Hypothalamus (tissue), 51 donors: ENCODE measurements around the gene KRTAP12-2.
"Not testable (repeated sequence)": the region's sequence is repeated elsewhere in the genome, so short reads cannot be mapped to it uniquely, and the experiment has no call there.

Experiments
- DNase-seq, 51 donors: peaks; one replicate each; lab custom pipeline; 2025; lab: John Stamatoyannopoulos, UW

Gene KRTAP12-2

DNA sequence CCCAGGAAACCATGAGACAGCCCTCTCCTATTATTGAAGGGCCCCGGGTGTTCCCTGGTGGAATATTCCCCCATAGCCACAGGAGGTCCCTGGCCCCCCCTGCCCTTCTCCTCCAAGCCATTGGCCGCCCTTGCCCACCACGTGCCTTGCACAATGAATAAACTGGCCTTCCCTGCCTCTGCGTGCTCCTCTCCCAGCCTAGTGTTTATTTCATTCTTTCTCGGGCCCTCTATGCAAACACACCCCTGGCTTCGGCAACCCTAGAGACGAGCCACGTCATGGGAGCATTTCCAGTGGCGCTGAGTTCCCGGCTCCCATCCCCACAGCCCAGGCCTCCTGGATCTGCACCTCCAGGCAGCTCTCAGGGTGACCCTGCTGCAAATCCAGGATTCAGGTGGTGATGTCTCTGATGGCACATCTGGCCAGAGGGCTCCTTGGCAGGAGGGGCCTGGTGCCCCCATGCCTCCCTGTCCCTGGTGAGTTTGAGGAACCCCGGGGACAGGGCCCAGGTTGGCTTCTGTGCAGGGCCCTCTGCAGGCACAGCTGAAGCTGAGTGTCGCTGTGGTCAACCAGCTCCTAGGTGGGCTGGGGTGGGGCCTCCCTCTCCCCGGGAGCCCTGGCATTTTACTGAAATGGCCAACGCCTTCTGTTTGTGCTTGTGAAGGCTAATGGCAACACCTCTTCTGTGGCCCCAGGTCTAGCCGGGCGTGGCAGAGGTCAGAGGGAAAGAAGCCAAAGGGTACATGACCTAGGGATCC lies 36.4 kb upstream of the KRTAP12-2 start:
- DNase-seq = no peak

DNA sequence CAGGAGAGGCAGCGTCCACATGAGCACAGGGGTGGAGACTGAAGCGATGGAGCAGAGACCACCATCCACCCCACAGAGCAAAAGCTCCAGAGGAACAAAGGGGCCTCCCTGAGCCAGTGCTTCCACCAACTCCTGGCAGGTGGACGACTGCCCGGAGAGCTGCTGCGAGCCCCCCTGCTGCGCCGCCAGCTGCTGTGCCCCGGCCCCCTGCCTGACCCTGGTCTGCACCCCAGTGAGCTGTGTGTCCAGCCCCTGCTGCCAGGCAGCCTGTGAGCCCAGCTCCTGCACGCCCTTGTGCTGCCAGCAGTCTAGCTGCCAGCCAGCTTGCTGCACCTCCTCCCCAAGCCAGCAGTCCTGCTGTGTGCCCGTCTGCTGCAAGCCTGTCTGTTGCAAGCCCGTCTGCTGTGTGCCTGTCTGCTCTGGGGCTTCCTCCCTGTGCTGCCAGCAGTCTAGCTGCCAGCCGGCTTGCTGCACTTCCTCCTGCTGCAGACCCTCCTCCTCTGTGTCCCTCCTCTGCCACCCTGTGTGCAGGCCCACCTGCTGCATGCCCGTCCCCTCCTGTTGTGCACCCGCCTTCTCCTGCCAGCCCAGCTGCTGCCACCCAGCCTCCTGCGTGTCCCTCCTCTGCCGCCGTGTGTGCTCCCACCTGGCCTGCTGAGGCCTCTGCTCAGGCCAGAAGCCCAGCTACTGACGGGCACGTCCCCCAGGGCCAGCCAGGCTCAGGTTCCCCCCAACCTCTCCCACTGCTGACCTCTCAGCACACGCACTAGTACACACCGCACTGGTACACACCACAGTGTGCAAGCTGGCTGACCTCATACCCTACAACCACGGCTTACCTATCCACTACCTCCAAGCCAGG lies 35.6 kb upstream of the KRTAP12-2 start:
- DNase-seq = no peak

DNA sequence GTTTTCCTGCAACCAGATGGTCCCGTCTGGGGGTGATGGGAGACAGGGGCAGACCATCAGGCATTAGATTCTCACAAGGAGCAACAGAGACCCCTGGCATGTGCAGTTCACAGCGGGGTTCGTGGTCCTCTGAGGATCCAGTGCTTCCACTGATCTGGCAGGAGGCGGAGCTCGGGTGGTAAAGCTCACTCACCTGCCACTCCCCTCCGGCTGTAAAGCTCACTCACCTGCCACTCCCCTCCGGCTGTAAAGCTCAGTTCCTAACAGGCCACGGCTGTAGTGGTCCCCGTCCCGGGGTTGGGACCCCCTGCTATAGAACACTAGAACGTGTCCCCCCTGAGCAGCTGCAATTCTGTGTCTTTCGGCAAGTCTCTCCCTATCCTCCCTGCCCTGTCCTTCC lies 34.8 kb upstream of the KRTAP12-2 start:
- DNase-seq = no peak

DNA sequence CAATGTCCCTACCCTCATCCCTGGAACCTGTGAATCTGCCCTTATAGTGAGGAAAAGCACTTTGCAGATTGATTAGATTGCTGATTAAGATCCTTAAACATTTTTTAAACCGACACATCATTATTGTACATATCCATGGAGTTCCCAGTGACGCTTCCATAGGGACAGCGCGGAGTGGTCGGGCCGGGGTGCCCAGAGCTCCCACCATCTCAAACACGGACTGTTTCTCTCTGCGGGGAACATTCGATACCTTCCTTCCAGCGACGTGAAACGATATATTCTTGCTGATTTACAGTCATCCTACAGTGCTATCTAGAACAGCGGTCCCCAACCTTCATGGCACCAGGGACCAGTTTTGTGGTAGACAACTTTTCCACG lies 34.3 kb upstream of the KRTAP12-2 start:
- no peak for DNase-seq

DNA sequence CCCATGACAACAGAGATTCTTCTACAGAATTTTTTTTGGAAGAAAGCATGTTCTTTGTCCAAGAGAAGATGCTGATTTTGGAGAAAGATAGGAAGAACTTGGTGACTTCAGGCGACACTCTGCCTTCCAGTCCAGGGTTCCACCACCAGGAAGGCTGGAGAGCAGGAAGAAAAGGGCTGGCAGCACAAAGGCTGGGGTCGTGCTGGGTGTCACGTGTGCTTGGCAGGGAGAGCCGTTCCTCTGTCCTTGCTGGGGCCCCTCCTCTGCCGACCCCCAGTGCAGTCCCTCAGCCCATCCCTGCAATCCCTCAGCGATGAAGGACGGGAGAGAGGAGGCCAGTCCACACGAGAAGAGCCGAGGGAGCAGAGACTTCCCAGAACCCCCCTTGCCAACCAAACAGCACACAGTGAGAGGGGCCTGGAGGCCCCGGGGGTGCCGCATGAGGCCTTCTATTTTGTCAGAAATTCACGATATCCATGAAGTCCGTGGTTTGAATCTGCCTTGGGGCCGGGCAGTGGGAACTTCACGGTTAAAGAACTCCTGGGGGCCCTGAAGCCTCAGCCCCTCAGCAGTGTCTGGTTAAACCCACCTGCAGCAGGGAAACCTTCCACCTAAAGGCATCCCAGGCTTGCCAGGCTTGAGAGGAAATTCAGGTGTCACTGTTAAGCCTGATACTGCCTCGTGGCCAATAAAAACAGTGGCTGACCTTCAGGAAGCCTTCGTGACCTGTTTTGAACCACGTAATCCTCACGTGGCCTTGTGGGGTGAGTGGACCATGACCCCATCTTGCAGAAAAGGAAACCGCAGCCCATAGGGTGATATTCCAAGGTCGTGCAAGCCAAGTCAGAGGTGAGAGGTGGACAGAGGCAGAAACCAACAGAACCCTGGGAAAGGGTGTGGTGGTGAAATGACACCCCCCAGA lies 33.6 kb upstream of the KRTAP12-2 start:
- no peak for DNase-seq

DNA sequence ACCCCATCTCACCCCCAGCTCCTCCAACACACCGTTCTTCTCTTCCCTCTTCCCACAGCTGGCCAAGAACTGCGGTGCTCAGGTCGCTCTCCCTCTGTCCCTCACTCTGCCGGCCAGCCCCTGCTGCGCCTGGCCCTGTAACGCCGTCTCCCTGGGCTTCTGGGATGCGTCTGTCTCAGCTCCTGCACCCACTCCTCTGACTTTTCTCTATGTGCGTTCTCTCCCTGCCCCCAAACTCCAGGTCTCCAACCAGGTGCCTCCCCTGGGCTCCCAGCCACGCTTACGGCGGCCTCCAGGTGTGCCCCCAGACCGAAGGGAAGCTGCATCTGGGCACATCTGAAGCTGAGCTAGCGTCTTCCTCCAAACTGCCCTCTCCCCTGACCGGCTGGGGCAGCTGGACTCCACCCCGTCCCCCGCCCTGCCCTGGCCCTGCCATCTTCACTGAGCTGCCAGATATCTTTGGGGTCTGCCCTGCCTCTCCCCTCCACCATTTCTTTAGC lies 32.8 kb upstream of the KRTAP12-2 start:
- no peak for DNase-seq

DNA sequence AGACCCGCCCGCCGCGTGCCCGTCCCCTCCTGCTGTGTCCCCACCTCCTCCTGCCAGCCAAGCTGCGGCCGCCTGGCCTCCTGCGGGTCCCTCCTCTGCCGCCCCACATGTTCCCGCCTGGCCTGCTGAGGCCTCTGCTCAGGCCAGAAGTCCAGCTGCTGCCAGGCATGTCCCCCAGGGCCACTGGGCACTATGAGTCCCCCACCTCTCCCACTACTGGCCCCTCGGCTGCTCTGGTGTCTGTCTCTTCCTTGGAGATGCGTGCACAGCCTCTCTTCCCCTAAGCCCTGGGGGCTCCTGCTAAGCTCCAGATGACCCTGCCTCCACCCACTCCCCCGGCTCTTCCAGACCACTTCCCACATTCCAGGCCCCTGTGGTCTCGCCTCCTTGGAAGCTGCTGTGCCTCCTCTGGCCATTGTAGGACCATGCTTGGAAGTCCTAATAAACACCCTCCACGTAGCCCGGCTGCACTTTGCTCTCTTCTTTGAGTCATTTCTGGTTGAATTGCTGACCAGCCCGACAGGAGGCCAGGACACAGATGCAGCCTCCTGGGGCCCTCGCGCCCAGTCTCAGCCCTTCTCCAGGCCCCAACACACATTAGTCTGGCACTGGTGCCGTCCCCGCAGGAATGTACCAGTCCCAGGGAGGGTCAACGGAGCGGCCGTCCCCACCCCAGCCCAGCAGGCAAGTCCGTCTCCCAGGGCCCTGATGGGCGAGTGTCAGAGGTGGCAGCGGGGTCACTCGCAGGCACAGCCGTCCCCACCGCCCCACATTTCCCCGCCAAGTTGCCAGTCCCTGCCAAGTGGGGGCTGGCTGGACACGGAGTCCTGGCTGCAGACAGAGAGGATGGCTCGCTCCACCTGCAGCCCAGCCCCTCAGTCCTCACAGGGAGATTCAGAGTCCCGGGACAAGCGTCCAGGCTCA lies 31.3 kb upstream of the KRTAP12-2 start:
- no peak for DNase-seq

DNA sequence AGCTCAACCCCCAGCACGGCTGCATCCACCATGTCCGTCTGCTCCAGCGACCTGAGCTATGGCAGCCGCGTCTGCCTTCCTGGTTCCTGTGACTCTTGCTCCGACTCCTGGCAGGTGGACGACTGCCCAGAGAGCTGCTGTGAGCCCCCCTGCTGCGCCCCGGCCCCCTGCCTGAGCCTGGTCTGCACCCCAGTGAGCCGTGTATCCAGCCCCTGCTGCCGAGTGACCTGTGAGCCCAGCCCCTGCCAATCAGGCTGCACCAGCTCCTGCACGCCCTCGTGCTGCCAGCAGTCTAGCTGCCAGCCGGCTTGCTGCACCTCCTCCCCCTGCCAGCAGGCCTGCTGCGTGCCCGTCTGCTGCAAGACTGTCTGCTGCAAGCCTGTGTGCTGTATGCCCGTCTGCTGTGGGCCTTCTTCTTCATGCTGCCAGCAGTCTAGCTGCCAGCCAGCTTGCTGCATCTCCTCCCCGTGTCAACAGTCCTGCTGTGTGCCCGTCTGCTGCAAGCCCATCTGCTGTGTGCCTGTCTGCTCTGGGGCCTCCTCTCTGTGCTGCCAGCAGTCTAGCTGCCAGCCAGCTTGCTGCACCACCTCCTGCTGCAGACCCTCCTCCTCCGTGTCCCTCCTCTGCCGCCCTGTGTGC lies 30.6 kb upstream of the KRTAP12-2 start, which contains the start of gene KRTAP10-12:
KRTAP10-12 (plus strand) TSS at position 1 of the 639 bp plus-strand sequence; CDS start at position 31, 30 bp downstream.
- DNase-seq = not testable (repeated sequence)

DNA sequence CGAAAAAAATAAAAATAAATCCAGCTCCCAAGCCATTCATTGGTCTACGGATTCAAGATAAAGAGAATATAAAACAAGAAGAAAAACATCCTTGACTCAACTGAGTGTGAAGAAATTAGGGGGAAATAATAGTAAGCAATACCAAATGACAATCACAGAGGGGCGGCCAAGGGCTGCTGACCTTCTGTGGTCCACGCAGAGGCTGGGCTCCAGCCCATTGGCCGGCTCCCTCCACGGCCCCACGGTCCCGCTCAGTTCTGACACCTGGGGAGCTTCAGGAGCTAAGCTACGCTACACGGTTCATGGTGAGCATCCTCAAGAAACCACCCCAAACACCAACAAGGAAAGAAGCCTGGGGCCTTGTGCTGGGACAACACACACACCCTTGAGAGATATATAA lies 29.8 kb upstream of the KRTAP12-2 start:
- no peak for DNase-seq

DNA sequence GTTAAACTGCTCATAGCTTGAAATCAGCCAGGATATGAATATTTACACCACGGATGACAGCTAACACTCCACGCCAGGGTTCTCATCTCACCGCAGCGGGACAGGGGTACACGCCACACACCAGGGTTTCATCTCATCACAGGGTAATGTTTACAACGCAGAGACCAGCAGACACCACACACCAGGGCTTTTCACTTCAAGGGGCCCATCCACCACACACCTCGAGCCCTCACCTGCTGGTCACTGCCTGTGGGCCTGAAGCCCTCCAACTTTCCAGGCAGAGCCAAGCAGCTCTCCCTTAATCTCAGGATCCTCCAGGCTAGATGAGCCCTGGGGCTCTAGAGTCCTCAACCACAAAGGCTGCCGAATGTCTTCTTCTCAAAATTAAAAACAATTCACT lies 28.9 kb upstream of the KRTAP12-2 start:
- no peak for DNase-seq

DNA sequence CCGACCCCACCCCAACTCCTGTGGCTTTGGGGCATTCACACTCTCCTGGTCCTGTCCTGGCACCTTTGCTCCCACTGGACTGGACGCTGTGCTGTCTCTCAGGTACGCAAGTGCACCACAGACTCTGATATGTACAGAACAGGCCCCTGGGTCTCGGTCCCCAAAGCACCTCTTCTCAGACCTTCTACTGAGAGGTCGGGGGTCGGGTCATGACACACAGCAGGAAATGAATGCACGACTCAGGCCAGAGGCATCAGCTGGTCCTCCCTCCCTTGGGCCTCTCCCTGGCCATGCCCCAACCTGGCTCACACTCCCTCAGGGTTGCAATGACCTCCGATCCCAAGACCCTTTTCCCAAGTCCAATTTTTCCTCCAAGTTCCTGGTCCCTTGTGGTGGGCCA lies 28.5 kb upstream of the KRTAP12-2 start:
- no peak for DNase-seq

DNA sequence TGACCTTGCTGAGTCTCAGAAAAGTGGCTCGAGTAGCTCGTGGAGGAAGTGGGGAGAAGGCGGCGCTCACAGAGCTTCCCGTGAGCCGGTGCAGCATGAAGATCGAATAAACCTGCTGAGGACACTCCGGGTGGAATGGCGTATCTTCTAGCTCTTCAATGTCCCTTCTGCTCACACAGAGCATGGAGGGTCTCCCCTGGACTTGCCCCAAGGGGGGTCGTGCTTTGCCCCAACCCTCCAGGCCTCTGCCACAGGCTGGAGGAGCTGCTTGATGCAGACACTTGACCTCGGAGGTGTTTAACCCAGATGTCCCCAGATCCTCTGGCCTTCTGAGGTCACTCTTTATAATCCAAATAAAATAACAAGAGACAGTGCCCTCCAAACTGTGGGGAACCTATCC lies 28.0 kb upstream of the KRTAP12-2 start:
- no peak for DNase-seq

DNA sequence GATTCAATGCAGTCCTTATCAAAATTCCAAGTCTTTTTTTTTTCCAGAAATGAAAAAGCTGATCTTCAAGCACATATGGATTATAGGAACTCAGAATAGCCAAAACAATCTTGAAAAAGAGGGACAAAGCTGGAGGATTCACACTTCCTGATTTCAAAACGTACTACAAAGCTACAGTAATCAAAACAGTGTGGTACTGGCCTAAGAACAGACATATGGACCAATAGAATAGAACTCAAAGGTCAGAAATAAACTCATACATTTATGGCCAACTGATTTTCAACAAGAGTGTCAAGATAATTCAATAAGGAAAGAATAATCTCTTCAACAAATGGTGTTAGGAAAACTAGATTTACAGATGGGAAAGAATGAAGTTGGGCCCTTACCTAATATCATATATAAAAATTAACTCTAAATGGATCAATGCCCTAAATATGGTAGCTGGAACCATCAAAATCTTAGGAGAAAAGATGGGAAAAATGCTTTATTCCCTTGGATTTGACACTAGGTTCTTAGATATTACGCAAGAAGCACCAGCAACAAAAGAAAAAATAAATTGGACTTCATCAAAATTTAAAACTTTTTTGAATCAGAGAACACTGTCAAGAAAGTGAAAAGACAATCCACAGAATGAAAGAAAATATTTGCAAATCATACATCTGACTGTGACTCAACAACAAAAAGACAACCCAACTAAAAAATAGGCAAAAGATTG lies 26.2 kb upstream of the KRTAP12-2 start:
- DNase-seq = no peak

DNA sequence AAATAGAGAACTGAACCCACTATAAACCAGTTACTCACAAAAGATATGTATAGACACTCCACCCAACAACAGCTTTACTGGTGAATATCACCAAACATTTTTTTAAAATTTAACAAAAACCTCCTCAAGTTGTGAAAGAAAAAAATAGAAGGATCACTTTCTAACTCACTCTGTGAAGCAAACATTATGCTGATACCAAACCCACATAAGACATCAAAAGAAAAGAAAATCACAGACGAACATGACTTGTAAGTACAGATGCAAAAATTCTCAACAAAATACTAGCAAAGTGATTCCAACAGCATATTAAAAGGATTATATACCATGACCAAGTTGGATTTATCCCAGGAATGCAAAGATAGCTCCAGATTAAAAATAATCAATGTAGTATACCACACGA lies 25.0 kb upstream of the KRTAP12-2 start:
- DNase-seq = no peak

DNA sequence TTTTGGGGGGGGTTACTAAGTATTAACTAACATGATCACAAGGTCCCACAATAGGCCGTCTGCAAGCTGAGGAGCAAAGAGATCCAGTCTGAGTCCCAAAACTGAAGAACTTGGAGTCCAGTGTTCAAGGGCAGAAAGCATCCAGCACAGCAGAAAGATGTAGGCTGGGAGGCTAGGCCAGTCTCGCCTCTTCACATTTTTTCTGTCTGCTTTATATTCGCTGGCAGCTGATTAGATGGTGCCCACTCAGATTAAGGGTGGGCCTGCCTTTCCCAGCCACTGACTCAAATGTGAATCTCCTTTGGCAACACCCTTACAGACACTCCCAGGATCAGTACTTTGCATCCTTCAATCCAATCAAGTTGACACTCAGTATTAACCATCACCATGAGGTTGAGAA lies 23.0 kb upstream of the KRTAP12-2 start:
- not testable (repeated sequence) for DNase-seq

DNA sequence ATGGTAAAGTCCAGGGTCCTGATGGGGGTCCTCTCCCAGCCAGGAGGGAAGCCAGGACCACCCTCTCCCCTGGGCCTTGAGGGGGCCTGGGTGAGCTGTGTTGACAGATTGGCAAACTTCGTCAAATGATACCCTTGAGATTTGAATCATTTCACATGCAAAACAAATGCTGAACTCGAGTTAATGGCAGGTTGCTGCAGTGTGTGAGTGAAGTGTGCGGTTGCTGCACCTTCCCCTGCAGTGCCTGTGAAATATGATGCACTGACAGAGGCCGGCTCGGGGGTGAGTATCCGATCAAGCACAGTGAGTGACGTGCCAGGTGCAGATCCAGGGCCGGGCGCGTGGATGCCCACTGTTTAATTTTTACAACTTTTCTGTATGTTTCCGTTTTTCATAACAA lies 20.9 kb upstream of the KRTAP12-2 start:
- no peak for DNase-seq

DNA sequence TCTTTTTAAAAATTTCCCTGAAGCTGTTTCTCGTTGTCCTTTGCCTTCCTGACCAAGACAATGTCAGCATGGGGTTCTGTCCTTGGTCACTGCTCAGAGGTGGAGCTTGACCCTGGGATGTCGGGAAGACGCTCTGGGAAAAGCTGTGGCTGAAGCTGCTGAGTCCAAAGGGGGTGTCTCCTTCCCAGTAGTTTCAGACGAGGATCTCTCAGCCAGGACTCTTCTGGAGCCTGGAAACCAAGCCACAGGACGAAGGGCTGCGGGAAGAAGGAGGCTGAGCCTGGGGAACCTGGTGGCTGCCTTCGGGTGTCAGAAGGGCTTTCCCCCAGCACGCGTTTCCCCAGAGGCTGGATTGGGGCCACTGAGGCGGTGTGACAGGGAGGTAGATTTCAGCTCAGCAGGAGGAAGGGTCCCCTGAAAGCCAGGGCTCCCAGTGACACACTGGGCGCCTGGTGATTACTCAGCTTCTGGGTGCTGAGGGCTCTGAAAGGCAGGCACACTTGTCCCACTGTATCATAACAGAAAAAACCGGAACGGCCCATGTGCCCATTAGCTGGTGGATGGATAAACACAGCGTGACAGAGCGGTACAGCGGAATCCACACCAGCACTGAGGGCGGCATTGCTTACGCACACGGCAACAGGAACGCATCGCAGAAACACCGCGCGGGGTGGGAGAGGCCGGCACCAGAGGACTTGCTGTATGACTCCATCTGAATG lies 20.3 kb upstream of the KRTAP12-2 start:
- DNase-seq = no peak
